NT2/D1 (cell line): ENCODE measurements around the gene GPRC5A.

ENCODE experiments used
- DNase-seq: peaks from one replicate; pipeline ENCODE4 v3.0.0-alpha.2; 2011; ENCODE audit warnings: low read depth, low spot score
- H3K27me3 ChIP-seq: 2 replicates; pipeline ENCODE4 v1.6.0; 2011; ENCODE audit warnings: mild to moderate bottlenecking; ENCODE audit not compliant: insufficient read length, insufficient read depth
- H3K36me3 ChIP-seq: 2 replicates; pipeline ENCODE4 v1.6.1; 2011; ENCODE audit warnings: mild to moderate bottlenecking, low read length, mixed read lengths; ENCODE audit not compliant: insufficient read depth, insufficient read length
- H3K4me1 ChIP-seq: 2 replicates; pipeline ENCODE4 v1.5.1; 2011; ENCODE audit not compliant: insufficient read depth, insufficient read length
- H3K4me3 ChIP-seq: 2 replicates; pipeline ENCODE4 v1.5.1; 2011; ENCODE audit warnings: low read depth; ENCODE audit not compliant: insufficient read length
- H3K9ac ChIP-seq: 2 replicates; pipeline ENCODE4 v1.6.0; 2011; ENCODE audit warnings: low read depth; ENCODE audit not compliant: insufficient read length
- H3K9me3 ChIP-seq: 2 replicates; pipeline ENCODE4 v1.5.1; 2011; ENCODE audit warnings: mild to moderate bottlenecking, low read length; ENCODE audit not compliant: insufficient read depth
- SUZ12 ChIP-seq: IDR thresholded peaks from 2 replicates; pipeline ENCODE4 v1.6.1; 2011; ENCODE audit not compliant: insufficient read length, insufficient read depth; ENCODE audit errors: extremely low read depth
- YY1 ChIP-seq: IDR thresholded peaks from 2 replicates; pipeline ENCODE4 v1.6.1; 2011; ENCODE audit not compliant: insufficient read length, insufficient read depth
- ZNF274 ChIP-seq: IDR thresholded peaks from 2 replicates; pipeline ENCODE4 v1.6.1; 2011; ENCODE audit warnings: mild to moderate bottlenecking, low read depth, low read length

The GPRC5A gene

GRCh38 chr12:12946686-12947355 lies 55.5 kb downstream of the GPRC5A start:
- DNase-seq, result no peak
- TF ChIP-seq YY1, result no peak
- no peak for TF ChIP-seq SUZ12
- TF ChIP-seq ZNF274, result no peak

DNA sequence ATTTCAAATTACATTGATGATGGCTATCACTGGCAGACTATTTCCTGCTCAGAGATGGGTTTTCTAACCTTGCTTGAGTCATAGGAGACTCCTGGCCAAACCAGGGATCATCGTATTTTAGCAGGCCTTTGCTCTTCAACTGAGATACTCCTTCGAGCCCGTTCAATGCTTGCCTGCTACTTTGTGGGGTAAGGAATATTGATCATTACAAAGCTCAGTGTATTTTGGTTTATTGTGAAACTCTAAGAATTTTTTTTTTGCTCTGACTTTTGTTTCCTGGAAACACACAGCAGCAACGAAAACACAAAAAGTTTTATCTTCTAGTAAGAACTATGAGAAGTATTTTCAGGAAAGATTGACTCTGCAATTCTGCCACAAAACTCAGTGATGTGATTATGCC lies 56.5 kb downstream of the GPRC5A start:
- Histone ChIP-seq H3K27me3 (no peaks in the 10 kb centered on the region), H3K9me3 (no peaks in the 10 kb centered on the region), H3K9ac (no peak overlapping the region), H3K4me1 (no peaks in the 10 kb centered on the region), H3K4me3 (no peak overlapping the region), H3K36me3 (no peaks in the 10 kb centered on the region)
- no peak for DNase-seq
- no peak for TF ChIP-seq YY1
- no peak for TF ChIP-seq SUZ12
- TF ChIP-seq ZNF274, result no peak

More at GRCh38 chr12:12946686-12947355, 55.5 kb downstream of the GPRC5A start:
- H3K4me1 ChIP-seq, result no peaks in the 10 kb centered on the region
- no peaks in the 10 kb centered on the region for H3K36me3 ChIP-seq
- H3K27me3 ChIP-seq, result no peaks in the 10 kb centered on the region
- H3K9ac ChIP-seq, result no peak overlapping the region
- no peaks in the 10 kb centered on the region for H3K9me3 ChIP-seq
- H3K4me3 ChIP-seq, result no peak overlapping the region

- TF ChIP-seq SUZ12 (no peak), YY1 (no peak), ZNF274 (no peak)
- no peak for DNase-seq
- H3K4me3 ChIP-seq, result no peak overlapping the region
Observed at GRCh38 chr12:12951504-12951903, 60.1 kb downstream of the GPRC5A start.

DNA sequence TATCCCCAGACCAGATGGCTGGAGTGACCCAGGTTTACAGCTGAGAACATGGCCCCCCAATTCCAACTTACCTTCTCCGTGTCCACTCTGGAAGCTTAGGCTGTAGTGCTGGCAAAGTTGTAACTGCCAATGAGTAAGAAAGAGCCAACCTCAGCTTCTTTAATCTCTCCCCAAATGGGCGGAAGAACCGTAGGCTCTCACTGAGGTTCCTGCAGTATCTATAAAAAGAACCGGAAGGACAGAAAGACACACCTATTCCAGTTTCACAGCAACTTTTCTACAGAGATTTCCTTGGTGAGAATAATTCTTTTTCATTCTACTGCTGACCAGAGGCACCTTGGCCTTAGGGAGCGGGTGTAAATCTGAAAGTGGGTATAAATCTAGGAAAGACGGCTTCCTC lies 60.7 kb downstream of the GPRC5A start, which contains the start of gene GPRC5D:
Gene GPRC5D, minus strand, starts transcription at position 135 of the 400 bp plus-strand sequence. CDS start 1,786 bp downstream, outside the sequence.
- Histone ChIP-seq H3K4me3 (no peak within 1 kb of the TSS), H3K9me3 (no peaks in the 10 kb centered on the region), H3K4me1 (no peaks in the 10 kb centered on the region), H3K27me3 (no peaks in the 10 kb centered on the region), H3K9ac (no peak within 1 kb of the TSS), H3K36me3 (no peaks in the 10 kb centered on the region)
- DNase-seq, result no peak
- TF ChIP-seq SUZ12 (no peak), ZNF274 (no peak), YY1 (no peak)

More at GRCh38 chr12:12951504-12951903, 60.1 kb downstream of the GPRC5A start:
- Histone ChIP-seq H3K27me3 (no peaks in the 10 kb centered on the region), H3K36me3 (no peaks in the 10 kb centered on the region), H3K4me1 (no peaks in the 10 kb centered on the region), H3K9ac (no peak overlapping the region), H3K9me3 (no peaks in the 10 kb centered on the region)

DNA sequence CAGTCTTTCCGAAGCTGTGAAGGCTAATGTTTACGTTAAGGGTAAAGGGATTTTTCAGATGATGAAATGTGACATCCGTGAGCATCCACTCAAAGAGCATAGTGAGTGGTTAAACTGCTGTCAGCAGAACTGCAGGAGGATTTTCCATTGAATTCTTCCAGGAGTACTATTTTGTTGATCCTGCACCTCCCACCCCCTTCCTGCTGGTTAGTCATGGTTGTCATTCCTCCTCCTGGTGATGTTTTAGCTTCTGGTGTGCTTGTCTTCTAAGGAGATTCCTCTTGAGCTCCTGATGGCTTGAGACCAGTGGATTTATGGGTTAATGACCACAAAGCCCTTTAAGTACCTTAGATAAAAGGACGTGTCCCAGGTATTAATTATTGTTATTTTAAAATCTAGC lies 63.0 kb downstream of the GPRC5A start:
- Histone ChIP-seq H3K4me3 (no peak overlapping the region), H3K27me3 (no peaks in the 10 kb centered on the region), H3K36me3 (no peaks in the 10 kb centered on the region), H3K9ac (no peak overlapping the region), H3K9me3 (no peaks in the 10 kb centered on the region), H3K4me1 (no peaks in the 10 kb centered on the region)
- no peak for DNase-seq
- TF ChIP-seq ZNF274, result no peak
- TF ChIP-seq SUZ12, result no peak
- TF ChIP-seq YY1, result no peak

DNA sequence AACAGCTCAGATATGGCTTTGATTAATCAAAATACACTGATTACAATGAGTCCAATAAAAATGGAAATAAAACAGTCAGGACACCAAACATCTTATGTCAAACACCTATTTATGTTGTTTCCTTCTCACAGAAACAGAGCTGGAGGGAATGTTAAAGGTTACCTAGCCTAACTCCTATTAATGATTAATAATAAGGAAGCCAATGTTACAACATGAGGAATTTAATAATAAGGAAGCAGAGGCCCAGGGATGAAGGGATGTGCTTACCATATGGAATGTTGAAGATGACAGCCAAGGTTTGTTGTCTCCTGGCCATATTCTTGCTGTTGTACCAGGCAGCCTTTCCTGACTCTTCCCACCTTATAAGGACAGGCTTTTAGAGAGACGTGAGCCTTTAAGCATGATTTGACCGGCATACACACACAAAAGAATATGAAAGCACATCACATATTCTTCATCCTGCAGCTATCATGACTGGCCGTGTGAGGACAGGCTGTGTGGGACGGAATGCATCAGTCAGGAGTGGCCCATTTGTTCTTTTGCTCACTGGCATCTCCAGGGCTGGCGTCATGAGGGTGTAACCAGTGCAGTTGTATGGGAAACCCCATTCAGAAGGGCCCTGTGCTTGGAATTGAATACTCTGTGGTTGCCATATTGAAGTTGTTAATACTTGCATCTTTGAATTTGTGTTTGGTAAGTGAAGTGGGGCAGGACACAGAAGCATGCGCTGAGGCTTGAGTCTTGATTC lies 63.7 kb downstream of the GPRC5A start:
- Histone ChIP-seq H3K27me3 (no peaks in the 10 kb centered on the region), H3K36me3 (no peaks in the 10 kb centered on the region), H3K9ac (no peak overlapping the region), H3K4me3 (no peak overlapping the region), H3K9me3 (no peaks in the 10 kb centered on the region), H3K4me1 (no peaks in the 10 kb centered on the region)
- DNase-seq, result no peak
- TF ChIP-seq SUZ12 (no peak), ZNF274 (no peak), YY1 (no peak)

GRCh38 chr12:12958886-12959285 lies 67.5 kb downstream of the GPRC5A start:
- Histone ChIP-seq H3K4me3 (no peak overlapping the region), H3K9ac (no peak overlapping the region), H3K4me1 (no peaks in the 10 kb centered on the region), H3K36me3 (no peaks in the 10 kb centered on the region), H3K27me3 (no peaks in the 10 kb centered on the region), H3K9me3 (no peaks in the 10 kb centered on the region)
- TF ChIP-seq SUZ12 (no peak), ZNF274 (no peak), YY1 (no peak)
- DNase-seq, result no peak
